Neural cell (in vitro differentiated cells): ENCODE results near the gene KLHL11. TPM values are rescaled to one million over a fixed set of nuclear protein-coding genes. Genes with fewer than 3 reads are reported as not detected.
"Not testable (repeated sequence)": the region's sequence is repeated elsewhere in the genome, so short reads cannot be mapped to it uniquely, and the experiment has no call there.

Experiments used
- H2AFZ ChIP-seq: fragments of 200-600, 300-800 bp; sonication (generic), shearing (Covaris generic); 2 replicates; pipeline ENCODE4 v1.6.0; 2014; ENCODE audit warnings: low read depth, mild to moderate bottlenecking, antibody characterized with exemption, low read length, moderate library complexity
- H3F3A ChIP-seq: fragments of 200-600 bp; shearing (Covaris generic); 2 replicates; pipeline ENCODE4 v1.6.1; 2016; ENCODE audit warnings: mild to moderate bottlenecking, moderate library complexity, mixed read lengths, antibody characterized with exemption, low read length; ENCODE audit not compliant: insufficient read depth, poor library complexity, severe bottlenecking
- H3K27ac ChIP-seq: fragments of 200-600, 300-800 bp; sonication (generic), shearing (Covaris generic); 2 replicates; pipeline ENCODE4 v1.5.1; 2014; ENCODE audit warnings: mild to moderate bottlenecking, low read length, moderate library complexity
- H3K27me3 ChIP-seq: fragments of 300-800, 200-600 bp; sonication (generic), shearing (Covaris generic); 2 replicates; pipeline ENCODE4 v1.6.0; 2014; ENCODE audit warnings: mild to moderate bottlenecking, low read depth, low read length, moderate library complexity; ENCODE audit not compliant: insufficient read depth
- H3K36me3 ChIP-seq: fragments of 300-800, 200-600 bp; sonication (generic), shearing (Covaris generic); 2 replicates; pipeline ENCODE4 v1.5.1; 2014; ENCODE audit warnings: mild to moderate bottlenecking, antibody characterized with exemption, low read length, moderate library complexity; ENCODE audit not compliant: insufficient read depth
- H3K4me2 ChIP-seq: fragments of 300-800, 200-600 bp; sonication (generic), shearing (Covaris generic); 2 replicates; pipeline ENCODE4 v1.6.0; 2014; ENCODE audit warnings: mild to moderate bottlenecking, low read length
- H3K4me3 ChIP-seq: fragments of 300-800, 200-600 bp; sonication (generic), shearing (Covaris generic); 2 replicates; pipeline ENCODE4 v1.5.1; 2014; ENCODE audit warnings: mild to moderate bottlenecking, low read length, moderate library complexity
- H3K79me2 ChIP-seq: fragments of 200-600 bp; shearing (Covaris generic); replicated peaks from 2 replicates; pipeline ENCODE4 v1.6.0; 2014; ENCODE audit warnings: mild to moderate bottlenecking, low read length, moderate library complexity; ENCODE audit not compliant: insufficient read depth
- H3K9ac ChIP-seq: fragments of 300-800, 200-600 bp; sonication (generic), shearing (Covaris generic); 2 replicates; pipeline ENCODE4 v1.6.1; 2016; ENCODE audit warnings: mild to moderate bottlenecking, low read length, mixed read lengths
- H3K9me2 ChIP-seq: fragments of 200-600 bp; shearing (Covaris generic); 2 replicates; pipeline ENCODE4 v1.6.1; 2016; ENCODE audit warnings: mild to moderate bottlenecking, low read length, mixed read lengths; ENCODE audit not compliant: insufficient read depth
- H3K9me3 ChIP-seq: fragments of 200-600, 300-800 bp; sonication (generic), shearing (Covaris generic); 2 replicates; pipeline ENCODE4 v1.6.1; 2016; ENCODE audit warnings: mild to moderate bottlenecking, mixed run types, low read length, moderate library complexity, mixed read lengths
- H4K20me1 ChIP-seq: fragments of 200-600 bp; shearing (Covaris generic); 2 replicates; pipeline ENCODE4 v1.6.1; 2016; ENCODE audit warnings: mild to moderate bottlenecking, mixed run types; ENCODE audit not compliant: insufficient read depth
- EP300 ChIP-seq: fragments of 450-650 bp; conservative IDR thresholded peaks from 2 replicates; pipeline ENCODE4 v1.6.1; 2014; ENCODE audit warnings: antibody characterized with exemption, mild to moderate bottlenecking, moderate library complexity; ENCODE audit not compliant: poor library complexity, severe bottlenecking
- EZH2 ChIP-seq: fragments of 200-600, 300-800 bp; shearing (Covaris generic), sonication (generic); IDR thresholded peaks from 2 replicates; pipeline ENCODE4 v1.6.1; 2014; ENCODE audit warnings: antibody characterized with exemption, low read length, borderline replicate concordance, mild to moderate bottlenecking; ENCODE audit not compliant: insufficient read depth, poor library complexity, severe bottlenecking
- MXI1 ChIP-seq: fragments of 450-650 bp; conservative IDR thresholded peaks from 2 replicates; pipeline ENCODE4 v1.6.1; 2014; ENCODE audit warnings: antibody characterized with exemption, mild to moderate bottlenecking; ENCODE audit not compliant: poor library complexity, severe bottlenecking
- RAD21 ChIP-seq: fragments of 450-650 bp; conservative IDR thresholded peaks from 2 replicates; pipeline ENCODE4 v1.6.1; 2014; ENCODE audit warnings: antibody characterized with exemption, mild to moderate bottlenecking, moderate library complexity
- REST ChIP-seq: IDR thresholded peaks from 2 replicates; pipeline ENCODE4 v1.6.1; 2012; ENCODE audit warnings: borderline replicate concordance
- SMC3 ChIP-seq: fragments of 450-650 bp; conservative IDR thresholded peaks from 2 replicates; pipeline ENCODE4 v1.6.1; 2014; ENCODE audit warnings: antibody characterized with exemption, mild to moderate bottlenecking, moderate library complexity; ENCODE audit not compliant: poor library complexity
- TAF1 ChIP-seq: IDR thresholded peaks from 2 replicates; pipeline ENCODE4 v1.6.1; 2012; ENCODE audit warnings: low read depth
- polyA plus RNA-seq: library from polyadenylated mRNA; depleted of rRNA; stranded (reverse); fragments of >200 nt; gene quantifications from 2 replicates; pipeline ENCODE4 v1.2.3, GENCODE V29; 2014

The KLHL11 gene
- polyA plus RNA-seq, 1 donor from 2014 or later, result 30.3 TPM

- H3K79me2 ChIP-seq, H3K9me3 ChIP-seq, H2AFZ ChIP-seq, H3K9ac ChIP-seq, H3K36me3 ChIP-seq, H3K4me2 ChIP-seq, H4K20me1 ChIP-seq, H3K4me3 ChIP-seq, H3K27ac ChIP-seq, H3F3A ChIP-seq, H3K27me3 ChIP-seq, H3K9me2 ChIP-seq: not testable (repeated sequence)
Observed at GRCh38 chr17:41874293-41874670, 9.1 kb upstream of the KLHL11 start.

GRCh38 chr17:41873559-41874292 is 8.5 kb upstream of the KLHL11 start:
- peaks cover 8% of the 10 kb centered on the region for H3K36me3 ChIP-seq

GRCh38 chr17:41871789-41872188 is 6.6 kb upstream of the KLHL11 start:
- H3K4me3 ChIP-seq, result no peak overlapping the region
- H3K9me2 ChIP-seq, result no peaks in the 10 kb centered on the region
- no peak overlapping the region for H3K9ac ChIP-seq
- H3K4me2 ChIP-seq, result no peak overlapping the region
- TF ChIP-seq TAF1 (no peak), SMC3 (no peak), REST (no peak), EP300 (no peak), RAD21 (no peak), MXI1 (no peak), EZH2 (no peak)
- H3K27ac ChIP-seq, result no peak overlapping the region
- no peaks in the 10 kb centered on the region for H3K9me3 ChIP-seq
- H4K20me1 ChIP-seq, result no peaks in the 10 kb centered on the region
- peaks cover 5% of the 10 kb centered on the region for H3K36me3 ChIP-seq
- H2AFZ ChIP-seq, result no peak overlapping the region
- no peaks in the 10 kb centered on the region for H3F3A ChIP-seq
- no peaks in the 10 kb centered on the region for H3K27me3 ChIP-seq
- no peaks in the 10 kb centered on the region for H3K79me2 ChIP-seq

More at GRCh38 chr17:41873559-41874292, 8.5 kb upstream of the KLHL11 start:
- Histone ChIP-seq H3K9ac (no peak overlapping the region), H3F3A (no peaks in the 10 kb centered on the region), H3K79me2 (no peaks in the 10 kb centered on the region), H3K9me3 (no peaks in the 10 kb centered on the region), H3K27ac (no peak overlapping the region), H3K9me2 (no peaks in the 10 kb centered on the region), H3K27me3 (no peaks in the 10 kb centered on the region), H2AFZ (no peak overlapping the region), H3K4me2 (no peak overlapping the region), H4K20me1 (no peaks in the 10 kb centered on the region), H3K4me3 (no peak overlapping the region)
- TF ChIP-seq EZH2, result no peak
